Loucy (cell line): ENCODE results near the gene MRPL47.

Source experiments
- EZH2phosphoT487 ChIP-seq: fragments of 200-600 bp; IDR thresholded peaks from 2 replicates; pipeline ENCODE4 v1.6.1; 2018; ENCODE audit warnings: antibody characterized with exemption, mild to moderate bottlenecking, moderate library complexity, borderline replicate concordance
- TF ChIP-seq, protein P1 (sequence below): fragments of 200-600 bp; sonication (generic); conservative IDR thresholded peaks from 2 replicates; pipeline ENCODE4 v1.5.1; 2014; ENCODE audit warnings: mild to moderate bottlenecking, antibody characterized with exemption, low read length

GRCh38 chr3:179604321-179605078 is at the start of gene MRPL47, which contains the start of gene NDUFB5:
- TF ChIP-seq, protein P1, sequence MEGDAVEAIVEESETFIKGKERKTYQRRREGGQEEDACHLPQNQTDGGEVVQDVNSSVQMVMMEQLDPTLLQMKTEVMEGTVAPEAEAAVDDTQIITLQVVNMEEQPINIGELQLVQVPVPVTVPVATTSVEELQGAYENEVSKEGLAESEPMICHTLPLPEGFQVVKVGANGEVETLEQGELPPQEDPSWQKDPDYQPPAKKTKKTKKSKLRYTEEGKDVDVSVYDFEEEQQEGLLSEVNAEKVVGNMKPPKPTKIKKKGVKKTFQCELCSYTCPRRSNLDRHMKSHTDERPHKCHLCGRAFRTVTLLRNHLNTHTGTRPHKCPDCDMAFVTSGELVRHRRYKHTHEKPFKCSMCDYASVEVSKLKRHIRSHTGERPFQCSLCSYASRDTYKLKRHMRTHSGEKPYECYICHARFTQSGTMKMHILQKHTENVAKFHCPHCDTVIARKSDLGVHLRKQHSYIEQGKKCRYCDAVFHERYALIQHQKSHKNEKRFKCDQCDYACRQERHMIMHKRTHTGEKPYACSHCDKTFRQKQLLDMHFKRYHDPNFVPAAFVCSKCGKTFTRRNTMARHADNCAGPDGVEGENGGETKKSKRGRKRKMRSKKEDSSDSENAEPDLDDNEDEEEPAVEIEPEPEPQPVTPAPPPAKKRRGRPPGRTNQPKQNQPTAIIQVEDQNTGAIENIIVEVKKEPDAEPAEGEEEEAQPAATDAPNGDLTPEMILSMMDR: no peak
- no peak for TF ChIP-seq EZH2phosphoT487
